ENCODE data around the gene ZNF185. TPM values are rescaled to one million over a fixed set of nuclear protein-coding genes. Genes with fewer than 3 reads are reported as not detected.

The ZNF185 gene
- total RNA-seq, 1 experiment from 2014 or later: 24.3 TPM

GRCh38 chrX:152932144-152932543 is 34.3 kb downstream of the ZNF185 start:
- no peak overlapping the region for H3K4me3 Mint-ChIP-seq (ENCODE audit: low read depth, unreplicated experiment)
- BruUV-seq (replicated peaks): no TSS peak
- intact Hi-C loops (cut with micrococcal nuclease; ENCODE audit: unreplicated experiment): no loop called here

GRCh38 chrX:152932598-152933175 is 34.8 kb downstream of the ZNF185 start:
- CTCF ChIA-PET: no interaction called here
- TF ChIP-seq CTCF (IDR thresholded peaks at IDR 0.05; ENCODE audit: unreplicated experiment): no peak
- Mint-ChIP-seq H3K9me3 (ENCODE audit: low read depth, unreplicated experiment) (no peaks in the 10 kb centered on the region), H3K4me3 (ENCODE audit: low read depth, unreplicated experiment) (no peak overlapping the region), H3K27me3 (ENCODE audit: unreplicated experiment) (no peaks in the 10 kb centered on the region), H3K4me1 (ENCODE audit: low read depth, unreplicated experiment) (no peaks in the 10 kb centered on the region), H3K36me3 (ENCODE audit: insufficient read depth, unreplicated experiment) (peaks cover 5% of the 10 kb centered on the region), H3K27ac (ENCODE audit: unreplicated experiment) (no peak overlapping the region)
- no peak for DNase-seq
- intact Hi-C loops (cut with micrococcal nuclease; ENCODE audit: unreplicated experiment): no loop called here
- BruUV-seq (replicated peaks): no TSS peak

More at GRCh38 chrX:152932144-152932543, 34.3 kb downstream of the ZNF185 start:
- no peak for TF ChIP-seq CTCF (IDR thresholded peaks at IDR 0.05; ENCODE audit: unreplicated experiment)
- peaks cover 1% of the 10 kb centered on the region for H3K4me1 Mint-ChIP-seq (ENCODE audit: low read depth, unreplicated experiment)
- CTCF ChIA-PET: no interaction called here
- H3K27ac Mint-ChIP-seq (ENCODE audit: unreplicated experiment): no peak overlapping the region
- H3K27me3 Mint-ChIP-seq (ENCODE audit: unreplicated experiment): no peaks in the 10 kb centered on the region
- H3K36me3 Mint-ChIP-seq (ENCODE audit: insufficient read depth, unreplicated experiment): peaks cover 5% of the 10 kb centered on the region
- no peak for DNase-seq
- no peaks in the 10 kb centered on the region for H3K9me3 Mint-ChIP-seq (ENCODE audit: low read depth, unreplicated experiment)

- H3K27me3 Mint-ChIP-seq (ENCODE audit: unreplicated experiment): no peaks in the 10 kb centered on the region
- H3K4me3 Mint-ChIP-seq (ENCODE audit: low read depth, unreplicated experiment): no peak overlapping the region
- H3K9me3 Mint-ChIP-seq (ENCODE audit: low read depth, unreplicated experiment): no peaks in the 10 kb centered on the region
- H3K4me1 Mint-ChIP-seq (ENCODE audit: low read depth, unreplicated experiment): no peaks in the 10 kb centered on the region
- H3K36me3 Mint-ChIP-seq (ENCODE audit: insufficient read depth, unreplicated experiment): peaks cover 9% of the 10 kb centered on the region
- no TSS peak for BruUV-seq (replicated peaks)
- no peak for TF ChIP-seq CTCF (IDR thresholded peaks at IDR 0.05; ENCODE audit: unreplicated experiment)
- no peak for DNase-seq
- no peak overlapping the region for H3K27ac Mint-ChIP-seq (ENCODE audit: unreplicated experiment)
- CTCF ChIA-PET: no interaction called here
- intact Hi-C loops (cut with micrococcal nuclease; ENCODE audit: unreplicated experiment): no loop called here
Observed at GRCh38 chrX:152936306-152936705, 38.4 kb downstream of the ZNF185 start.

- no TSS peak for BruUV-seq (replicated peaks)
- CTCF ChIA-PET: no interaction called here
- Mint-ChIP-seq H3K4me1 (ENCODE audit: low read depth, unreplicated experiment) (no peaks in the 10 kb centered on the region), H3K9me3 (ENCODE audit: low read depth, unreplicated experiment) (no peaks in the 10 kb centered on the region), H3K27me3 (ENCODE audit: unreplicated experiment) (no peaks in the 10 kb centered on the region), H3K27ac (ENCODE audit: unreplicated experiment) (no peak overlapping the region), H3K36me3 (ENCODE audit: insufficient read depth, unreplicated experiment) (peaks cover 16% of the 10 kb centered on the region), H3K4me3 (ENCODE audit: low read depth, unreplicated experiment) (no peak overlapping the region)
- TF ChIP-seq CTCF (IDR thresholded peaks at IDR 0.05; ENCODE audit: unreplicated experiment): no peak
- intact Hi-C loops (cut with micrococcal nuclease; ENCODE audit: unreplicated experiment): no loop called here
- DNase-seq: no peak
Observed at GRCh38 chrX:152937236-152937635, 39.4 kb downstream of the ZNF185 start.
